WTC11 (cell line): ENCODE results near the gene PTPRH. TPM values are rescaled to one million over a fixed set of nuclear protein-coding genes. Genes with fewer than 3 reads are reported as not detected.

Experiments
- ATAC-seq: fragments of 200-7000 bp; cut with Tn5 transposase; 2 replicates; pipeline ENCODE4 v1.10.0; 2021; ENCODE audit warnings: mild to moderate bottlenecking, moderate library complexity
- CTCF ChIA-PET: fragments of 300-600 bp; sonication (Branson Sonifier 250); formaldehyde crosslinking; loops from one replicate; lab custom pipeline; 2021; ENCODE audit warnings: antibody characterized with exemption; lab: Charles Lee
- POLR2A ChIA-PET: fragments of 350-600 bp; sonication (Branson Sonifier 250); formaldehyde crosslinking; loops from one replicate; lab custom pipeline; 2021; ENCODE audit warnings: antibody characterized with exemption; lab: Charles Lee
- DNase-seq: peaks from one replicate; pipeline ENCODE4 v3.0.0; 2021; ENCODE audit warnings: low spot score
- H3K27ac Mint-ChIP-seq: 2 replicates; pipeline ENCODE4 v1.8.0; 2021; ENCODE audit warnings: mixed read lengths
- H3K27me3 Mint-ChIP-seq: 2 replicates; pipeline ENCODE4 v1.8.0; 2021; ENCODE audit warnings: low read depth, mild to moderate bottlenecking, moderate library complexity, mixed read lengths
- H3K36me3 Mint-ChIP-seq: 2 replicates; pipeline ENCODE4 v1.8.0; 2021; ENCODE audit warnings: mixed read lengths
- H3K4me1 Mint-ChIP-seq: 2 replicates; pipeline ENCODE4 v1.8.0; 2022; ENCODE audit warnings: mixed read lengths
- H3K4me3 Mint-ChIP-seq: 2 replicates; pipeline ENCODE4 v1.8.0; 2021; ENCODE audit warnings: mild to moderate bottlenecking, moderate library complexity, mixed read lengths
- H3K9me3 Mint-ChIP-seq: 2 replicates; pipeline ENCODE4 v1.8.0; 2021; ENCODE audit warnings: mixed read lengths
- CREM ChIP-seq: sonication (generic); formaldehyde crosslinking; IDR thresholded peaks from 2 replicates; pipeline ENCODE4 v1.8.1; 2022; ENCODE audit warnings: mild to moderate bottlenecking, missing genetic modification reagents, moderate library complexity
- ELF4 ChIP-seq: sonication (generic); formaldehyde crosslinking; IDR thresholded peaks from 2 replicates; pipeline ENCODE4 v1.8.1; 2022; ENCODE audit warnings: low read depth, mild to moderate bottlenecking, moderate library complexity, missing genetic modification reagents
- ESRRA ChIP-seq: sonication (generic); formaldehyde crosslinking; IDR thresholded peaks from 2 replicates; pipeline ENCODE4 v1.8.1; 2022; ENCODE audit warnings: mild to moderate bottlenecking, missing genetic modification reagents, borderline replicate concordance
- FOXJ3 ChIP-seq: sonication (generic); formaldehyde crosslinking; IDR thresholded peaks from 2 replicates; pipeline ENCODE4 v1.9.0; 2021; ENCODE audit warnings: missing genetic modification reagents, mild to moderate bottlenecking, borderline replicate concordance
- FOXP1 ChIP-seq: sonication (generic); formaldehyde crosslinking; IDR thresholded peaks from 2 replicates; pipeline ENCODE4 v1.8.0; 2022; ENCODE audit warnings: missing genetic modification reagents, mild to moderate bottlenecking, moderate library complexity, borderline replicate concordance
- GTF2I ChIP-seq: fragments of 250-450 bp; sonication (Bioruptor Pico); conservative IDR thresholded peaks from 2 replicates; pipeline ENCODE4 v1.4.0; 2021; ENCODE audit warnings: mild to moderate bottlenecking
- NFE2L1 ChIP-seq: sonication (generic); formaldehyde crosslinking; IDR thresholded peaks from 2 replicates; pipeline ENCODE4 v1.8.1; 2023; ENCODE audit warnings: missing genetic modification reagents
- NFYB ChIP-seq: sonication (generic); formaldehyde crosslinking; conservative IDR thresholded peaks from 2 replicates; pipeline ENCODE4 v1.8.0; 2022; ENCODE audit warnings: low read depth, missing genetic modification reagents
- NR2C2 ChIP-seq: sonication (generic); formaldehyde crosslinking; IDR thresholded peaks from 2 replicates; pipeline ENCODE4 v1.8.0; 2022; ENCODE audit warnings: mild to moderate bottlenecking, missing genetic modification reagents
- OVOL2 ChIP-seq: fragments of 250-450 bp; sonication (Bioruptor Pico); IDR thresholded peaks from 2 replicates; pipeline ENCODE4 v1.9.0; 2021; ENCODE audit warnings: mild to moderate bottlenecking, borderline replicate concordance
- PRRX2 ChIP-seq: fragments of 250-450 bp; sonication (Bioruptor Pico); IDR thresholded peaks from 2 replicates; pipeline ENCODE4 v1.8.0; 2021; ENCODE audit warnings: mild to moderate bottlenecking
- SMAD3 ChIP-seq: sonication (generic); formaldehyde crosslinking; IDR thresholded peaks from 2 replicates; pipeline ENCODE4 v1.8.0; 2022; ENCODE audit warnings: missing genetic modification reagents, mild to moderate bottlenecking, borderline replicate concordance
- TEAD1 ChIP-seq: sonication (generic); formaldehyde crosslinking; IDR thresholded peaks from 2 replicates; pipeline ENCODE4 v1.8.0; 2022; ENCODE audit warnings: mild to moderate bottlenecking, missing genetic modification reagents
- TEAD4 ChIP-seq: sonication (generic); formaldehyde crosslinking; IDR thresholded peaks from 2 replicates; pipeline ENCODE4 v1.8.0; 2022; ENCODE audit warnings: mild to moderate bottlenecking, missing genetic modification reagents
- ZNF671 ChIP-seq: fragments of 250-450 bp; sonication (Bioruptor Pico); IDR thresholded peaks from 2 replicates; pipeline ENCODE4 v1.8.0; 2021; ENCODE audit warnings: mild to moderate bottlenecking
- total RNA-seq: library from RNA; stranded (reverse); gene quantifications from 3 replicates; pipeline ENCODE4 v1.2.3, GENCODE V29; 2021
- TF ChIP-seq, protein P1 (sequence below): sonication (generic); formaldehyde crosslinking; IDR thresholded peaks from 2 replicates; pipeline ENCODE4 v1.8.1; 2023; ENCODE audit warnings: mild to moderate bottlenecking, missing genetic modification reagents, moderate library complexity
- TF ChIP-seq, protein P2 (sequence below): sonication (generic); formaldehyde crosslinking; IDR thresholded peaks from 2 replicates; pipeline ENCODE4 v1.8.1; 2023; ENCODE audit warnings: mild to moderate bottlenecking, missing genetic modification reagents, moderate library complexity
- TF ChIP-seq, protein P3 (sequence below): fragments of 250-450 bp; sonication (Bioruptor Pico); IDR thresholded peaks from 2 replicates; pipeline ENCODE4 v2.1.2; 2022; ENCODE audit warnings: mild to moderate bottlenecking, moderate library complexity

The PTPRH gene
- total RNA-seq, 1 experiment from 2014 or later, result 0.63 TPM

- TF ChIP-seq TEAD1 (CRISPR knock-in tag) (no peak), ESRRA (CRISPR knock-in tag) (no peak), SMAD3 (CRISPR knock-in tag) (no peak), NR2C2 (CRISPR knock-in tag) (no peak), GTF2I (CRISPR knock-in tag) (no peak), FOXP1 (CRISPR knock-in tag) (no peak), ZNF671 (CRISPR knock-in tag) (no peak)
- TF ChIP-seq, protein P1, sequence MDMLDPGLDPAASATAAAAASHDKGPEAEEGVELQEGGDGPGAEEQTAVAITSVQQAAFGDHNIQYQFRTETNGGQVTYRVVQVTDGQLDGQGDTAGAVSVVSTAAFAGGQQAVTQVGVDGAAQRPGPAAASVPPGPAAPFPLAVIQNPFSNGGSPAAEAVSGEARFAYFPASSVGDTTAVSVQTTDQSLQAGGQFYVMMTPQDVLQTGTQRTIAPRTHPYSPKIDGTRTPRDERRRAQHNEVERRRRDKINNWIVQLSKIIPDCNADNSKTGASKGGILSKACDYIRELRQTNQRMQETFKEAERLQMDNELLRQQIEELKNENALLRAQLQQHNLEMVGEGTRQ (CRISPR knock-in tag), result no peak
- TF ChIP-seq, protein P2, sequence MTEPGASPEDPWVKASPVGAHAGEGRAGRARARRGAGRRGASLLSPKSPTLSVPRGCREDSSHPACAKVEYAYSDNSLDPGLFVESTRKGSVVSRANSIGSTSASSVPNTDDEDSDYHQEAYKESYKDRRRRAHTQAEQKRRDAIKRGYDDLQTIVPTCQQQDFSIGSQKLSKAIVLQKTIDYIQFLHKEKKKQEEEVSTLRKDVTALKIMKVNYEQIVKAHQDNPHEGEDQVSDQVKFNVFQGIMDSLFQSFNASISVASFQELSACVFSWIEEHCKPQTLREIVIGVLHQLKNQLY, result no peak
Measured at GRCh38 chr19:55253842-55254624, 44.7 kb upstream of the PTPRH start (continued).

GRCh38 chr19:55252760-55253663 is 43.7 kb upstream of the PTPRH start:
- DNase-seq, result no peak
- Mint-ChIP-seq H3K4me1 (peaks cover 44% of the 10 kb centered on the region), H3K27ac (peak overlapping the region; percentile 88), H3K9me3 (no peaks in the 10 kb centered on the region), H3K27me3 (no peaks in the 10 kb centered on the region), H3K4me3 (no peak overlapping the region), H3K36me3 (no peaks in the 10 kb centered on the region)
- TF ChIP-seq ELF4 (CRISPR knock-in tag) (no peak), FOXJ3 (CRISPR knock-in tag) (no peak), CREM (CRISPR knock-in tag) (no peak), OVOL2 (CRISPR knock-in tag) (no peak), FOXP1 (CRISPR knock-in tag) (no peak), NFE2L1 (CRISPR knock-in tag) (no peak), PRRX2 (no peak), TEAD4 (CRISPR knock-in tag) (no peak), SMAD3 (CRISPR knock-in tag) (no peak), NFYB (CRISPR knock-in tag) (no peak)
- TF ChIP-seq, protein P3, sequence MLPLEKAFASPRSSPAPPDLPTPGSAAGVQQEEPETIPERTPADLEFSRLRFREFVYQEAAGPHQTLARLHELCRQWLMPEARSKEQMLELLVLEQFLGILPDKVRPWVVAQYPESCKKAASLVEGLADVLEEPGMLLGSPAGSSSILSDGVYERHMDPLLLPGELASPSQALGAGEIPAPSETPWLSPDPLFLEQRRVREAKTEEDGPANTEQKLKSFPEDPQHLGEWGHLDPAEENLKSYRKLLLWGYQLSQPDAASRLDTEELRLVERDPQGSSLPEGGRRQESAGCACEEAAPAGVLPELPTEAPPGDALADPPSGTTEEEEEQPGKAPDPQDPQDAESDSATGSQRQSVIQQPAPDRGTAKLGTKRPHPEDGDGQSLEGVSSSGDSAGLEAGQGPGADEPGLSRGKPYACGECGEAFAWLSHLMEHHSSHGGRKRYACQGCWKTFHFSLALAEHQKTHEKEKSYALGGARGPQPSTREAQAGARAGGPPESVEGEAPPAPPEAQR (CRISPR knock-in tag), result no peak
- TF ChIP-seq, protein P1 (CRISPR knock-in tag), result no peak
- ATAC-seq, result no peak
- ChIA-PET POLR2A (no interaction called here), CTCF (interaction anchor here (1.8 to 2.1 kb wide), 2 partner anchors 48 to 112 kb away, joined by 5 to 10 read pairs; no protein-coding TSS in a partner anchor)
